KMS-11 (cell line): ENCODE results near the gene ACAD11.

ENCODE experiments used
- H2AFZ ChIP-seq: fragments of 200-600 bp; sonication (generic); 2 replicates; pipeline ENCODE4 v1.6.1; 2016; ENCODE audit warnings: antibody characterized with exemption, mixed run types, low read depth
- H3K27ac ChIP-seq: fragments of 200-600 bp; sonication (generic); 2 replicates; pipeline ENCODE4 v1.6.1; 2016; ENCODE audit warnings: mild to moderate bottlenecking, mixed run types
- H3K27me3 ChIP-seq: fragments of 200-600 bp; sonication (generic); 2 replicates; pipeline ENCODE4 v1.6.1; 2017; ENCODE audit warnings: mild to moderate bottlenecking, low read depth, mixed run types, moderate library complexity; ENCODE audit not compliant: insufficient read depth
- H3K36me3 ChIP-seq: fragments of 200-600 bp; sonication (generic); 2 replicates; pipeline ENCODE4 v1.6.1; 2017; ENCODE audit warnings: mild to moderate bottlenecking, mixed run types; ENCODE audit not compliant: insufficient read depth
- H3K4me1 ChIP-seq: fragments of 200-600 bp; sonication (generic); 2 replicates; pipeline ENCODE4 v1.6.1; 2016; ENCODE audit warnings: mild to moderate bottlenecking, low read depth, mixed run types; ENCODE audit not compliant: poor library complexity, severe bottlenecking
- H3K4me2 ChIP-seq: fragments of 200-600 bp; sonication (generic); 2 replicates; pipeline ENCODE4 v1.7.0; 2016; ENCODE audit warnings: mild to moderate bottlenecking, mixed run types
- H3K4me3 ChIP-seq: fragments of 200-600 bp; sonication (generic); IDR thresholded peaks from 2 replicates; pipeline ENCODE4 v1.6.1; 2017; ENCODE audit warnings: low read depth, low read length, mixed read lengths; ENCODE audit not compliant: insufficient read depth
- H3K79me2 ChIP-seq: fragments of 200-600 bp; sonication (generic); 2 replicates; pipeline ENCODE4 v1.6.1; 2016; ENCODE audit warnings: low read depth, mixed run types; ENCODE audit not compliant: insufficient read depth
- H3K9ac ChIP-seq: fragments of 200-600 bp; sonication (generic); 2 replicates; pipeline ENCODE4 v1.6.1; 2016; ENCODE audit warnings: mild to moderate bottlenecking, mixed run types
- H4K20me1 ChIP-seq: fragments of 200-600 bp; sonication (generic); 2 replicates; pipeline ENCODE4 v1.6.1; 2016; ENCODE audit warnings: mild to moderate bottlenecking, mixed run types; ENCODE audit not compliant: insufficient read depth
- TF ChIP-seq, protein P1 (sequence below): fragments of 200-600 bp; sonication (generic); conservative IDR thresholded peaks from 2 replicates; pipeline ENCODE4 v1.6.1; 2017; ENCODE audit warnings: low read depth, mild to moderate bottlenecking, antibody characterized with exemption, low read length, moderate library complexity, mixed read lengths

Gene ACAD11, protein sequence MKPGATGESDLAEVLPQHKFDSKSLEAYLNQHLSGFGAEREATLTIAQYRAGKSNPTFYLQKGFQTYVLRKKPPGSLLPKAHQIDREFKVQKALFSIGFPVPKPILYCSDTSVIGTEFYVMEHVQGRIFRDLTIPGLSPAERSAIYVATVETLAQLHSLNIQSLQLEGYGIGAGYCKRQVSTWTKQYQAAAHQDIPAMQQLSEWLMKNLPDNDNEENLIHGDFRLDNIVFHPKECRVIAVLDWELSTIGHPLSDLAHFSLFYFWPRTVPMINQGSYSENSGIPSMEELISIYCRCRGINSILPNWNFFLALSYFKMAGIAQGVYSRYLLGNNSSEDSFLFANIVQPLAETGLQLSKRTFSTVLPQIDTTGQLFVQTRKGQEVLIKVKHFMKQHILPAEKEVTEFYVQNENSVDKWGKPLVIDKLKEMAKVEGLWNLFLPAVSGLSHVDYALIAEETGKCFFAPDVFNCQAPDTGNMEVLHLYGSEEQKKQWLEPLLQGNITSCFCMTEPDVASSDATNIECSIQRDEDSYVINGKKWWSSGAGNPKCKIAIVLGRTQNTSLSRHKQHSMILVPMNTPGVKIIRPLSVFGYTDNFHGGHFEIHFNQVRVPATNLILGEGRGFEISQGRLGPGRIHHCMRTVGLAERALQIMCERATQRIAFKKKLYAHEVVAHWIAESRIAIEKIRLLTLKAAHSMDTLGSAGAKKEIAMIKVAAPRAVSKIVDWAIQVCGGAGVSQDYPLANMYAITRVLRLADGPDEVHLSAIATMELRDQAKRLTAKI

DNA sequence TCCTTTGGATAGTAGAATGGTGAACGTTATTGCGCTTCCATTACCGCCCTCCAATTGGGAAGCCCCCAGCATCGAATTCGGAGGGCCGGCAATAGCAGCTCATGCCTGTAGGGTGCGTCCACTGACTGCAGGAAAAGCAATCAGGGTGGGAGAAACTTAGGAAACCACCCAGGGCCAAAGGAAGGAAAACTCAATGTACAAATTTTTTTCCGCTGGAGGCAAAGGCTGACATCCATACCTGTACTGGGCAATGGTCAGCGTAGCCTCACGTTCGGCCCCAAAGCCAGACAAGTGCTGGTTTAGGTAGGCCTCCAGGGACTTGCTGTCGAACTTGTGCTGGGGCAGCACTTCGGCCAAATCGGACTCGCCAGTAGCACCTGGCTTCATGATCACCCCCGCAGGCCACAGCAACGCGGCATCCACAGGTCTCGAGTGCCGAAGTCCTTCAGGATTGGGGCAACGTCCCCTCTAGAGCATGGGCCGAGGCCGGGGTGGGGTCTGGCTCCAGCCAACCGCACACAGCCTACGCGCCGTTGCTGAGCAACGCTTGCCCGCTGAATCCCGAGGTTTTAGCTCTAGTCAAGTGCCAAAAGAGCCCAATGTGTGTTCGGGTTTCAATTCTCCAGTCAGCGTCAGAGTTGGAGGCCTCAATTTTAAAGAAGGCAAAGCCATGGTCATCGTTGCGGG lies at the start of gene ACAD11:
TSS of gene ACAD11 (minus strand) at position 445 of the 687 bp plus-strand sequence. CDS start at position 387, 58 bp downstream.
- peak within 1 kb of the TSS; percentile 96 for H3K9ac ChIP-seq
- H3K4me2 ChIP-seq, result peak within 1 kb of the TSS; percentile 88
- peak within 1 kb of the TSS; percentile 96 for H2AFZ ChIP-seq
- H3K79me2 ChIP-seq, result peaks cover 55% of the 10 kb centered on the region
- no peaks in the 10 kb centered on the region for H3K36me3 ChIP-seq
- peaks cover 31% of the 10 kb centered on the region for H3K4me1 ChIP-seq
- TF ChIP-seq, protein P1, sequence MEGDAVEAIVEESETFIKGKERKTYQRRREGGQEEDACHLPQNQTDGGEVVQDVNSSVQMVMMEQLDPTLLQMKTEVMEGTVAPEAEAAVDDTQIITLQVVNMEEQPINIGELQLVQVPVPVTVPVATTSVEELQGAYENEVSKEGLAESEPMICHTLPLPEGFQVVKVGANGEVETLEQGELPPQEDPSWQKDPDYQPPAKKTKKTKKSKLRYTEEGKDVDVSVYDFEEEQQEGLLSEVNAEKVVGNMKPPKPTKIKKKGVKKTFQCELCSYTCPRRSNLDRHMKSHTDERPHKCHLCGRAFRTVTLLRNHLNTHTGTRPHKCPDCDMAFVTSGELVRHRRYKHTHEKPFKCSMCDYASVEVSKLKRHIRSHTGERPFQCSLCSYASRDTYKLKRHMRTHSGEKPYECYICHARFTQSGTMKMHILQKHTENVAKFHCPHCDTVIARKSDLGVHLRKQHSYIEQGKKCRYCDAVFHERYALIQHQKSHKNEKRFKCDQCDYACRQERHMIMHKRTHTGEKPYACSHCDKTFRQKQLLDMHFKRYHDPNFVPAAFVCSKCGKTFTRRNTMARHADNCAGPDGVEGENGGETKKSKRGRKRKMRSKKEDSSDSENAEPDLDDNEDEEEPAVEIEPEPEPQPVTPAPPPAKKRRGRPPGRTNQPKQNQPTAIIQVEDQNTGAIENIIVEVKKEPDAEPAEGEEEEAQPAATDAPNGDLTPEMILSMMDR, result peak; percentile 61
- H3K4me3 ChIP-seq, result peak within 1 kb of the TSS; percentile 90
- H3K27ac ChIP-seq, result peak within 1 kb of the TSS; percentile 90
- no peaks in the 10 kb centered on the region for H3K27me3 ChIP-seq
- H4K20me1 ChIP-seq, result 0 out of 2 replicates have a peak, but pooled peaks cover 8% of the 10 kb centered on the region

DNA sequence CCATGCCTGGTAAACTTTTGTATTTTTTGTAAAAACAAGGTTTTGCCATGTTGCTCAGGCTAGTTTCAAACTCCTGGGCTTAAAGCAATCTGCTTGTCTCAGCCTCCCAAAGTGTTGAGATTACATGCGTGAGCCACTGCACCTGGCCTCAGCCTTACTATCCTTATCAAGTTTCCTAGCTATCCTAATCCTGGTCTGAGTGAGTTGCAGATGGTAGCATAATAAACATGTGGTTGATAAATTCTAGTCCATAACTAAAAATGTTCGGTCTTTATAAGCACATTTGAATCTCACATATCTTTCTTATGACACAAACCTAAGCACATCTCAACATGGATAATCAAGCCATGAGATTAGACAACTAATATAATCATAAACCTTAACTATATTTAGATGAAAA lies 44.1 kb upstream of the ACAD11 start:
- Histone ChIP-seq H3K36me3 (no peaks in the 10 kb centered on the region), H3K79me2 (no peaks in the 10 kb centered on the region), H3K4me3 (no peak overlapping the region), H3K9ac (no peak overlapping the region), H3K4me1 (no peaks in the 10 kb centered on the region), H3K27me3 (no peaks in the 10 kb centered on the region), H2AFZ (no peak overlapping the region), H3K27ac (no peak overlapping the region), H3K4me2 (no peak overlapping the region), H4K20me1 (no peaks in the 10 kb centered on the region)
- TF ChIP-seq, protein P1, result no peak

GRCh38 chr3:132695422-132695821 lies 35.8 kb upstream of the ACAD11 start:
- H2AFZ ChIP-seq, result no peak overlapping the region
- no peaks in the 10 kb centered on the region for H3K36me3 ChIP-seq
- H3K79me2 ChIP-seq, result no peaks in the 10 kb centered on the region
- H4K20me1 ChIP-seq, result no peaks in the 10 kb centered on the region
- no peaks in the 10 kb centered on the region for H3K4me1 ChIP-seq
- no peaks in the 10 kb centered on the region for H3K27me3 ChIP-seq
- H3K27ac ChIP-seq, result no peak overlapping the region
- no peak overlapping the region for H3K9ac ChIP-seq
- TF ChIP-seq, protein P1, result no peak
- no peak overlapping the region for H3K4me2 ChIP-seq
- H3K4me3 ChIP-seq, result no peak overlapping the region

DNA sequence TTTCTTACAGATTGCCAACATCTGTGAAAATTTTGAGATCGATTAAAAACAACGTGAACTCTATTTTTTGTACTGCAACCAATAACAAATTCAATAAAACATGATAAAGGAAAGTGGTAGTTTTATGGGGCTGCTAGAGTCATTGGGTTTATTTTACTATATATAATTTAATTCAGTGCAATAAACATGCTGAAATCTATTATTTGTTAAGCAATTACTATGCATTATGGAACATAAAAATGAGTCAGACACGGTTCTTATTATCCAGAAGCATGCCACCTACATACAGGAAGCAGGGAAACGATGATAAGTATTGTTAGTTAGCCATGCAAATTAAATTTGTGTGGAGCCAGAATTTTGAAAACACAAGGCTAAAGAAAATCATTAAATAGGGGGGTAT lies 35.4 kb upstream of the ACAD11 start:
- Histone ChIP-seq H4K20me1 (no peaks in the 10 kb centered on the region), H3K4me2 (no peak overlapping the region), H3K27ac (no peak overlapping the region), H3K9ac (no peak overlapping the region), H2AFZ (no peak overlapping the region), H3K4me1 (no peaks in the 10 kb centered on the region), H3K79me2 (no peaks in the 10 kb centered on the region), H3K27me3 (no peaks in the 10 kb centered on the region), H3K4me3 (no peak overlapping the region), H3K36me3 (no peaks in the 10 kb centered on the region)
- TF ChIP-seq, protein P1, result no peak
